Uterus (tissue), 2 donors: ENCODE data around the gene SLC25A48.

ENCODE experiments used
- POLR2A ChIP-seq, 2 donors: fragments of 450-650 bp; IDR thresholded peaks; one replicate each; pipeline ENCODE4 v1.6.1; 2016; ENCODE audit warnings: antibody characterized with exemption in 2 of 2, mild to moderate bottlenecking in 1 of 2, moderate library complexity in 1 of 2
- TF ChIP-seq, protein P1 (sequence below), 4 experiments: fragments of 200-600 bp in 2 of 4; fragments of 450-650 bp in 2 of 4; sonication (generic) in 2 of 4; IDR thresholded peaks; one replicate each; pipeline ENCODE4 v1.5.1; 2016 to 2019; ENCODE audit warnings: antibody characterized with exemption in 4 of 4, mild to moderate bottlenecking in 2 of 4, moderate library complexity in 1 of 4

- TF ChIP-seq POLR2A (IDR thresholded peaks at IDR 0.05): no peak
- TF ChIP-seq, protein P1, sequence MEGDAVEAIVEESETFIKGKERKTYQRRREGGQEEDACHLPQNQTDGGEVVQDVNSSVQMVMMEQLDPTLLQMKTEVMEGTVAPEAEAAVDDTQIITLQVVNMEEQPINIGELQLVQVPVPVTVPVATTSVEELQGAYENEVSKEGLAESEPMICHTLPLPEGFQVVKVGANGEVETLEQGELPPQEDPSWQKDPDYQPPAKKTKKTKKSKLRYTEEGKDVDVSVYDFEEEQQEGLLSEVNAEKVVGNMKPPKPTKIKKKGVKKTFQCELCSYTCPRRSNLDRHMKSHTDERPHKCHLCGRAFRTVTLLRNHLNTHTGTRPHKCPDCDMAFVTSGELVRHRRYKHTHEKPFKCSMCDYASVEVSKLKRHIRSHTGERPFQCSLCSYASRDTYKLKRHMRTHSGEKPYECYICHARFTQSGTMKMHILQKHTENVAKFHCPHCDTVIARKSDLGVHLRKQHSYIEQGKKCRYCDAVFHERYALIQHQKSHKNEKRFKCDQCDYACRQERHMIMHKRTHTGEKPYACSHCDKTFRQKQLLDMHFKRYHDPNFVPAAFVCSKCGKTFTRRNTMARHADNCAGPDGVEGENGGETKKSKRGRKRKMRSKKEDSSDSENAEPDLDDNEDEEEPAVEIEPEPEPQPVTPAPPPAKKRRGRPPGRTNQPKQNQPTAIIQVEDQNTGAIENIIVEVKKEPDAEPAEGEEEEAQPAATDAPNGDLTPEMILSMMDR (IDR thresholded peaks at IDR 0.05): no peak
Observed at GRCh38 chr5:135800656-135801055, 33.8 kb upstream of the SLC25A48 start.
